ENCODE data around the gene HNMT.

DNA sequence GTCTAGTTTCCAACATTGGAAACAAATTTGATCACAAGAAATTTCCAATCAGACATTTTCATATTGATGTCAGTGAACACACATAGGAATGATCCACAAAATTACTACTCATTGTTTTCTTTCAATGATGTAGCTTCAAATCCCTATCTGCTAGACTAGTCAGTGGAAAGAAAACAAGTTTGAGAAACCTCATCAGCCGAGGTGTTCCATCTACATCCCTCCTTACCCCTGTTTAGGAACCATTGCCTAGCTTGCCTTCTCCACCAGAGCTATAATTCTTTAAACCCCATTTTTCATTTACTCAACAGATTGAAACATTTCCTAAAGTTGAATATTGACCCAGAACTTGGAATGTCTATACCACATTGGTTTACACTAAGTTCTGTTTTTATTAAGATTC is 45.3 kb downstream of the HNMT start:
- TF ChIP-seq, protein P1, sequence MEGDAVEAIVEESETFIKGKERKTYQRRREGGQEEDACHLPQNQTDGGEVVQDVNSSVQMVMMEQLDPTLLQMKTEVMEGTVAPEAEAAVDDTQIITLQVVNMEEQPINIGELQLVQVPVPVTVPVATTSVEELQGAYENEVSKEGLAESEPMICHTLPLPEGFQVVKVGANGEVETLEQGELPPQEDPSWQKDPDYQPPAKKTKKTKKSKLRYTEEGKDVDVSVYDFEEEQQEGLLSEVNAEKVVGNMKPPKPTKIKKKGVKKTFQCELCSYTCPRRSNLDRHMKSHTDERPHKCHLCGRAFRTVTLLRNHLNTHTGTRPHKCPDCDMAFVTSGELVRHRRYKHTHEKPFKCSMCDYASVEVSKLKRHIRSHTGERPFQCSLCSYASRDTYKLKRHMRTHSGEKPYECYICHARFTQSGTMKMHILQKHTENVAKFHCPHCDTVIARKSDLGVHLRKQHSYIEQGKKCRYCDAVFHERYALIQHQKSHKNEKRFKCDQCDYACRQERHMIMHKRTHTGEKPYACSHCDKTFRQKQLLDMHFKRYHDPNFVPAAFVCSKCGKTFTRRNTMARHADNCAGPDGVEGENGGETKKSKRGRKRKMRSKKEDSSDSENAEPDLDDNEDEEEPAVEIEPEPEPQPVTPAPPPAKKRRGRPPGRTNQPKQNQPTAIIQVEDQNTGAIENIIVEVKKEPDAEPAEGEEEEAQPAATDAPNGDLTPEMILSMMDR (IDR thresholded peaks at IDR 0.05) = no peak
- TF ChIP-seq ZFX (IDR thresholded peaks at IDR 0.05; ENCODE audit: borderline replicate concordance) = no peak

All from 22Rv1 (cell line).